GM12878 (cell line): ENCODE data around the gene NOVA2. TPM values are rescaled to one million over a fixed set of nuclear protein-coding genes. Genes with fewer than 3 reads are reported as not detected.
A peak's percentile ranks its signal among the peaks of the same experiment; 100 is the strongest.

ENCODE experiments used
- ATAC-seq: fragments of 200-7000 bp; cut with Tn5 transposase; 3 replicates; pipeline ENCODE4 v1.9.1; 2020; ENCODE audit warnings: mild to moderate bottlenecking, moderate library complexity
- BruUV-seq: library from RNA; stranded (reverse); fragments of 400-500 nt; replicated peaks from 2 replicates; lab custom pipeline; 2021; lab: Mats Ljungman, UMichigan
- CTCF ChIA-PET: fragments of 300-600 bp; sonication (Branson Sonifier 250); formaldehyde crosslinking; extraction: SDS; loops from one replicate; lab custom pipeline; 2021; ENCODE audit warnings: inconsistent platforms; lab: Yijun Ruan, JAX
- POLR2A ChIA-PET: fragments of 350-600 bp; formaldehyde crosslinking; extraction: SDS; loops from one replicate; lab custom pipeline; 2021; ENCODE audit warnings: inconsistent platforms; lab: Charles Lee
- RAD21 ChIA-PET: fragments of 300-600 bp; sonication (Branson Sonifier 250); formaldehyde crosslinking; loops from one replicate; lab custom pipeline; 2023; ENCODE audit warnings: antibody characterized with exemption; ENCODE audit not compliant: unreplicated experiment; lab: Charles Lee
- SMC1A ChIA-PET: fragments of 300-600 bp; sonication (Branson Sonifier 250); formaldehyde crosslinking; loops from one replicate; lab custom pipeline; 2023; ENCODE audit not compliant: unreplicated experiment, uncharacterized antibody; lab: Charles Lee
- DNase-seq: peaks from one replicate; pipeline ENCODE4 v3.0.0-alpha.2; 2011; ENCODE audit warnings: low read depth, low spot score
- FAIRE-seq: peaks from 3 replicates; lab custom pipeline; 2011; peaks lifted over from hg19 to GRCh38; lab: Jason Lieb, UNC
- H2AFZ ChIP-seq: 2 replicates; pipeline ENCODE4 v1.6.0; 2011; ENCODE audit warnings: low read depth, low read length, control low read depth; ENCODE audit not compliant: control insufficient read depth
- H3K27ac ChIP-seq: 2 replicates; pipeline ENCODE4 v1.5.1; 2011; ENCODE audit warnings: control low read depth; ENCODE audit not compliant: control insufficient read depth, insufficient read depth
- H3K27me3 ChIP-seq, 2 experiments: replicated peaks in 1 of 2; 2 replicates each; pipeline versions ENCODE4 v1.6.0 to v1.6.1; 2011; ENCODE audit warnings: low read length in 1 of 2; ENCODE audit not compliant: control insufficient read depth in 2 of 2, insufficient read depth in 2 of 2
- H3K36me3 ChIP-seq, 2 experiments: 2 replicates each; pipeline ENCODE4 v1.5.1; 2011; ENCODE audit warnings: low read length in 1 of 2; ENCODE audit not compliant: control insufficient read depth in 2 of 2, insufficient read depth in 2 of 2
- H3K4me1 ChIP-seq: 2 replicates; pipeline ENCODE4 v1.6.1; 2011; ENCODE audit warnings: mild to moderate bottlenecking, low read length, moderate library complexity, mixed read lengths; ENCODE audit not compliant: control insufficient read depth, insufficient read depth
- H3K4me2 ChIP-seq: 2 replicates; pipeline ENCODE4 v1.6.0; 2011; ENCODE audit warnings: control low read depth; ENCODE audit not compliant: control insufficient read depth, insufficient read depth
- H3K4me3 ChIP-seq: fragments of 200-600 bp; sonication (generic); 2 replicates; pipeline ENCODE4 v1.5.1; 2016
- H3K79me2 ChIP-seq: 2 replicates; pipeline ENCODE4 v1.6.0; 2011; ENCODE audit warnings: low read length; ENCODE audit not compliant: control insufficient read depth, insufficient read depth
- H3K9ac ChIP-seq: 2 replicates; pipeline ENCODE4 v1.8.0; 2011; ENCODE audit warnings: low read length, control low read depth, mixed read lengths; ENCODE audit not compliant: control insufficient read depth, insufficient read depth
- H3K9me3 ChIP-seq: replicated peaks from 3 replicates; pipeline ENCODE4 v1.5.1; 2011; ENCODE audit warnings: mild to moderate bottlenecking, low read length; ENCODE audit not compliant: control insufficient read depth, insufficient read depth
- H4K20me1 ChIP-seq: 2 replicates; pipeline ENCODE4 v1.6.0; 2011; ENCODE audit not compliant: control insufficient read depth, insufficient read depth
- ASH2L ChIP-seq: fragments of 300-600, 200-600 bp; sonication (generic); IDR thresholded peaks from 2 replicates; pipeline ENCODE4 v1.6.1; 2017; ENCODE audit warnings: low read depth, mild to moderate bottlenecking, borderline replicate concordance
- GABPA ChIP-seq: IDR thresholded peaks from 2 replicates; pipeline ENCODE4 v1.6.1; 2014; ENCODE audit warnings: antibody characterized with exemption, low read depth, mild to moderate bottlenecking, inconsistent platforms
- GATAD2B ChIP-seq: fragments of 450-650 bp; conservative IDR thresholded peaks from 2 replicates; pipeline ENCODE4 v1.6.1; 2017; ENCODE audit warnings: low read depth, mild to moderate bottlenecking, moderate library complexity
- NKRF ChIP-seq: fragments of 450-650 bp; conservative IDR thresholded peaks from 2 replicates; pipeline ENCODE4 v1.6.1; 2017; ENCODE audit warnings: mild to moderate bottlenecking, moderate library complexity
- PBX3 ChIP-seq: IDR thresholded peaks from 2 replicates; pipeline ENCODE4 v1.6.1; 2011; ENCODE audit warnings: mild to moderate bottlenecking, low read depth, low read length, moderate library complexity; ENCODE audit not compliant: insufficient replicate concordance
- SIN3A ChIP-seq: IDR thresholded peaks from 2 replicates; pipeline ENCODE4 v1.6.1; 2012; ENCODE audit warnings: low read depth, low read length, improper control_type of control experiment
- TAF1 ChIP-seq: IDR thresholded peaks from 2 replicates; pipeline ENCODE4 v1.6.1; 2011; ENCODE audit warnings: mild to moderate bottlenecking, low read depth, low read length, borderline replicate concordance
- ZNF687 ChIP-seq: fragments of 450-650 bp; IDR thresholded peaks from 2 replicates; pipeline ENCODE4 v1.6.1; 2017; ENCODE audit warnings: mild to moderate bottlenecking, moderate library complexity
- WGBS: methylation state at CpG from one replicate; pipeline ENCODE4 v1.1.6; 2016; ENCODE audit warnings: low lambda C conversion rate; ENCODE audit not compliant: insufficient replicate concordance, insufficient coverage; ENCODE audit errors: missing lambda C conversion rate; 5-methylcytosine and 5-hydroxymethylcytosine counted together
- in situ Hi-C: fragments of 300-500 bp; cut with MboI; formaldehyde crosslinking; loops from 9 replicates; pipeline ENCODE4 v1.14.3; 2018; ENCODE audit warnings: mixed read lengths
- intact Hi-C: fragments of 100-400 bp; cut with micrococcal nuclease; formaldehyde crosslinking; loops from one replicate; pipeline ENCODE4 v1.14.2; 2022; ENCODE audit not compliant: unreplicated experiment
- polyA plus RNA-seq, 11 experiments: library from polyadenylated mRNA; depleted of rRNA in 4 of 11; unstranded in 6 of 11; stranded (reverse) in 5 of 11; fragments of >200 nt; fragmentation: Nextera tagmentation in 4 of 11; fragmentation: Illumina TruSeq in 1 of 11; extraction: Ambion mirVana in 4 of 11; extraction: Trizol in 1 of 11; gene quantifications; 1 replicate in 1 of 11; 2 replicates in 10 of 11; pipeline versions ENCODE4 v1.2.1 to v1.2.3, GENCODE V29; 2011 to 2016; ENCODE audit warnings: inconsistent platforms in 2 of 11, missing spikeins in 2 of 11, low read depth in 1 of 11
- total RNA-seq, 4 experiments: library from RNA; depleted of rRNA in 3 of 4; stranded (reverse); fragments of >200 nt in 3 of 4; fragmentation: Illumina TruSeq in 1 of 4; extraction: Trizol in 1 of 4; gene quantifications; 2 replicates each; pipeline versions ENCODE4 v1.2.1 to v1.2.3, GENCODE V29; 2013 to 2021
- TF ChIP-seq, protein P1 (sequence below): IDR thresholded peaks from 2 replicates; pipeline ENCODE4 v1.6.1; 2012; ENCODE audit warnings: mild to moderate bottlenecking, low read depth, low read length

The NOVA2 gene
- total and polyA plus RNA-seq, 10 of the 15 experiments (the other 5 are each of a cell fraction or from before 2014, with no cell fraction given), result under 0.01 to 0.44 (median 0.03) TPM; not detected in 4

GRCh38 chr19:45994456-45994997, 20.9 kb upstream of the NOVA2 start:
- DNase-seq (no peak), ATAC-seq (peak; percentile 23), FAIRE-seq (peak; percentile 18)
- H3K9ac ChIP-seq, result peak overlapping the region; percentile 45
- intact Hi-C loops (loop anchor here (10.0 kb wide), 1 partner anchor 180 kb away; the partner anchor contains the start of gene RSPH6A), in situ Hi-C loops (no loop called here)
- H3K27me3 ChIP-seq, result no peaks in the 10 kb centered on the region
- no peak overlapping the region for H3K27ac ChIP-seq
- peak overlapping the region; percentile 97 for H2AFZ ChIP-seq
- ChIA-PET POLR2A (interaction anchor here (0.9 to 2.7 kb wide), 8 partner anchors 23 to 606 kb away, joined by 3 to 10 read pairs (median 6); partner anchors contain the start of genes IRF2BP1, MYPOP, SIX5 and SYMPK), RAD21 (interaction anchor here (1.0 to 2.0 kb wide), 4 partner anchors 109 to 177 kb away, joined by 3 to 14 read pairs (median 6); partner anchors contain the start of genes FOXA3, IRF2BP1 and SYMPK), CTCF (interaction anchor here (0.7 to 3.7 kb wide), 11 partner anchors 16 to 668 kb away, joined by 3 to 12 read pairs (median 5); partner anchors contain the start of gene SIX5), SMC1A (interaction anchor here (1.0 kb wide), 3 partner anchors 11 to 108 kb away, joined by 3 to 4 read pairs (median 3); partner anchors contain the start of genes IRF2BP1 and MYPOP)
- H3K36me3 ChIP-seq, result no peaks in the 10 kb centered on the region
- BruUV-seq, result no TSS peak
- peaks cover 9% of the 10 kb centered on the region for H3K79me2 ChIP-seq
- H3K4me3 ChIP-seq, result peak overlapping the region; percentile 60
- peak overlapping the region; percentile 49 for H3K4me2 ChIP-seq
- no peaks in the 10 kb centered on the region; the same call in 2 of the 3 replicates for H3K9me3 ChIP-seq
- WGBS, result under 1% methylated on average over 8 of the region's 8 CpGs
- H4K20me1 ChIP-seq, result no peaks in the 10 kb centered on the region
- H3K4me1 ChIP-seq, result peaks cover 4% of the 10 kb centered on the region; the same call in 1 of the 2 replicates
- TF ChIP-seq TAF1 (no peak), GABPA (no peak), ASH2L (no peak), NKRF (no peak), ZNF687 (no peak), SIN3A (no peak), GATAD2B (no peak), PBX3 (no peak)
- TF ChIP-seq, protein P1, sequence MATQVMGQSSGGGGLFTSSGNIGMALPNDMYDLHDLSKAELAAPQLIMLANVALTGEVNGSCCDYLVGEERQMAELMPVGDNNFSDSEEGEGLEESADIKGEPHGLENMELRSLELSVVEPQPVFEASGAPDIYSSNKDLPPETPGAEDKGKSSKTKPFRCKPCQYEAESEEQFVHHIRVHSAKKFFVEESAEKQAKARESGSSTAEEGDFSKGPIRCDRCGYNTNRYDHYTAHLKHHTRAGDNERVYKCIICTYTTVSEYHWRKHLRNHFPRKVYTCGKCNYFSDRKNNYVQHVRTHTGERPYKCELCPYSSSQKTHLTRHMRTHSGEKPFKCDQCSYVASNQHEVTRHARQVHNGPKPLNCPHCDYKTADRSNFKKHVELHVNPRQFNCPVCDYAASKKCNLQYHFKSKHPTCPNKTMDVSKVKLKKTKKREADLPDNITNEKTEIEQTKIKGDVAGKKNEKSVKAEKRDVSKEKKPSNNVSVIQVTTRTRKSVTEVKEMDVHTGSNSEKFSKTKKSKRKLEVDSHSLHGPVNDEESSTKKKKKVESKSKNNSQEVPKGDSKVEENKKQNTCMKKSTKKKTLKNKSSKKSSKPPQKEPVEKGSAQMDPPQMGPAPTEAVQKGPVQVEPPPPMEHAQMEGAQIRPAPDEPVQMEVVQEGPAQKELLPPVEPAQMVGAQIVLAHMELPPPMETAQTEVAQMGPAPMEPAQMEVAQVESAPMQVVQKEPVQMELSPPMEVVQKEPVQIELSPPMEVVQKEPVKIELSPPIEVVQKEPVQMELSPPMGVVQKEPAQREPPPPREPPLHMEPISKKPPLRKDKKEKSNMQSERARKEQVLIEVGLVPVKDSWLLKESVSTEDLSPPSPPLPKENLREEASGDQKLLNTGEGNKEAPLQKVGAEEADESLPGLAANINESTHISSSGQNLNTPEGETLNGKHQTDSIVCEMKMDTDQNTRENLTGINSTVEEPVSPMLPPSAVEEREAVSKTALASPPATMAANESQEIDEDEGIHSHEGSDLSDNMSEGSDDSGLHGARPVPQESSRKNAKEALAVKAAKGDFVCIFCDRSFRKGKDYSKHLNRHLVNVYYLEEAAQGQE, result no peak
